ENCODE data around the gene CROCC2.

CROCC2 gene

GRCh38 chr2:240981280-240981679 lies 75.1 kb downstream of the CROCC2 start:
- no peak overlapping the region for H3K4me3 ChIP-seq (ENCODE audit: low read depth, low read length)
- DNase-seq (ENCODE audit: low read depth), result no peak
- TF ChIP-seq CTCF (IDR thresholded peaks at IDR 0.05; ENCODE audit: control insufficient read depth, extremely low read depth, insufficient read depth), result no peak

DNA sequence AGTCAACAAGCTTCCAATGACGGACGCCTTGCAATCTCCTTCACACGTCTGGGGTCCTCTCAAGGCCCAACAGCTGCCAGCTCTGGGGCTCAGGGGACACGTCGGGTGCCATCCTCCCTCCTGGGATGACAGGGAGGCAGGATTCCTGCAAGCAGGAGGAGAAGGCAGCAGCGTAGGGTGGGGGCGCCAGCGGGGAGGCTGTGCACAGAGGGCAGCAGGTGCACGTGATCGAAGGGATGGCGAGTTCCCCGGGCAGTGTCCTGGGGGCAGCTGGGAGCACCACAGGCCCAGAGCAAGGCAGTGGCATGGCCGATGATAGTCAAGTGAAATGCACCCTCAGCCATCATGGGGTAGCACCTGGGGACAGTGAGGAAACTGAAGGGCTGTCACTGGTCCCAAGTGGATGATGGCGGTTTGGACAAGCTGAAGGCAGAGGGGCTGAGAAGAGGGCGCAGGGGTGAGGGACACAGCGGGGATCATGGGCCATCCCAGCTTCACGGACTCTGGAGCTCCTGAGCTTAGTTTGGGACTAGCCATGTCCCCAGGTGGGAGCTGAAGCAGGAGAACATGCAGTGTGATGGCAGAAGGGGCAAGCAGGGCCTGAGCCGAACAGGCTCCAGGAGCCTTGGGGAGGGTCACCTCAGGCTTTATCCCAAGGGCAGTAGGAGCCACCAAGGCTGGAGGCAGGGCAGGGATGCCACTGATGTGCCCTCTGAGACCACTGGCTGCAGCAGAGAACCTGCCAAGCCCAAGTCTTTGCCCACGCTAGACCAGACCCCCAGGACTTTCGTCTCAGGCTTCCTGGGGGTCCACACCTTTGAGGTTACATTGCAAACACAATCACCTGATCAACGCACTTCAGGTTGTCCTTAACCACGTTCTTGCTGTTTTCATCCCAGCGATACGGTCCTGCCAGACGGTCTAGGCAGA lies 76.0 kb downstream of the CROCC2 start:
- no peak for TF ChIP-seq CTCF (IDR thresholded peaks at IDR 0.05; ENCODE audit: control insufficient read depth, extremely low read depth, insufficient read depth)

GRCh38 chr2:240982821-240983281 lies 76.7 kb downstream of the CROCC2 start:
- no peak overlapping the region for H3K4me3 ChIP-seq (ENCODE audit: low read depth, low read length)
- DNase-seq (ENCODE audit: low read depth), result no peak

More for the DNA sequence above, 76.0 kb downstream of the CROCC2 start:
- H3K4me3 ChIP-seq (ENCODE audit: low read depth, low read length), result no peak overlapping the region
- no peak for DNase-seq (ENCODE audit: low read depth)

DNA sequence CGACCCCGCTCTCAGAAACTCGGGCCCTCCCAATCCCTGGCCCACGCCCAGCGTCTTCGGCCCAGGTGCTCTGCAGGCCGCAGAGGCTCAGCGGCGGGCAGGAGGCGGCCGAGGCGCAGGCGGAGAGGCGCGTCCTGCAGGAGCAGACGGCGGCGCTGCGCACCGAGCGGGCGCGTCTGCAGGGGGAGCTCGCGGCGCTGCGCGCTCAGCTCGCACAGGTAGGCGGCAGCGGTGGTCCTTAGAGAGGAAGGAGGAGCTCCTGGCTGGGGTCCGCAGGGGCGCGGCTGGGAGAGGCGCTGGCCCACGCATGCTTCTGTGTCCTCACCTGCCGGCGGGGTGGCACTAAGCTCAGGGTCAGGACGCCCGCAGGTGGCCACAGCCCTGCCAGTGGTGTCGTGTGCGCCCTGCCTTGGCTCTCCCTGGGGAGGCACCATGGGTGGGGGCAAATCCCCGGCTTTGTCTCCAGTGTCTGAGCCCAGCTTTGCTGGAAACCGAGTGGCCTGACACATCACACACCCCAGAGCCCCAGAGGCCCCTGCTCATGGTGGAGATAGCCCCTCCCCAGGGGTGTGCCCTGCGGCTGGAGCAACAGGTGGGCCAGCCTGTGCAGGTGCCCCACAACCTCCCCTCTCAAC lies 77.3 kb downstream of the CROCC2 start:
- peak; percentile 68 for TF ChIP-seq CTCF (IDR thresholded peaks at IDR 0.05; ENCODE audit: control insufficient read depth, extremely low read depth, insufficient read depth)
- no peak for DNase-seq (ENCODE audit: low read depth)
- H3K4me3 ChIP-seq (ENCODE audit: low read depth, low read length), result no peak overlapping the region

More at GRCh38 chr2:240982821-240983281, 76.7 kb downstream of the CROCC2 start:
- no peak for TF ChIP-seq CTCF (IDR thresholded peaks at IDR 0.05; ENCODE audit: control insufficient read depth, extremely low read depth, insufficient read depth)

GRCh38 chr2:240983996-240984498 lies 77.9 kb downstream of the CROCC2 start:
- H3K4me3 ChIP-seq (ENCODE audit: low read depth, low read length), result no peak overlapping the region
- no peak for DNase-seq (ENCODE audit: low read depth)
- no peak for TF ChIP-seq CTCF (IDR thresholded peaks at IDR 0.05; ENCODE audit: control insufficient read depth, extremely low read depth, insufficient read depth)

DNA sequence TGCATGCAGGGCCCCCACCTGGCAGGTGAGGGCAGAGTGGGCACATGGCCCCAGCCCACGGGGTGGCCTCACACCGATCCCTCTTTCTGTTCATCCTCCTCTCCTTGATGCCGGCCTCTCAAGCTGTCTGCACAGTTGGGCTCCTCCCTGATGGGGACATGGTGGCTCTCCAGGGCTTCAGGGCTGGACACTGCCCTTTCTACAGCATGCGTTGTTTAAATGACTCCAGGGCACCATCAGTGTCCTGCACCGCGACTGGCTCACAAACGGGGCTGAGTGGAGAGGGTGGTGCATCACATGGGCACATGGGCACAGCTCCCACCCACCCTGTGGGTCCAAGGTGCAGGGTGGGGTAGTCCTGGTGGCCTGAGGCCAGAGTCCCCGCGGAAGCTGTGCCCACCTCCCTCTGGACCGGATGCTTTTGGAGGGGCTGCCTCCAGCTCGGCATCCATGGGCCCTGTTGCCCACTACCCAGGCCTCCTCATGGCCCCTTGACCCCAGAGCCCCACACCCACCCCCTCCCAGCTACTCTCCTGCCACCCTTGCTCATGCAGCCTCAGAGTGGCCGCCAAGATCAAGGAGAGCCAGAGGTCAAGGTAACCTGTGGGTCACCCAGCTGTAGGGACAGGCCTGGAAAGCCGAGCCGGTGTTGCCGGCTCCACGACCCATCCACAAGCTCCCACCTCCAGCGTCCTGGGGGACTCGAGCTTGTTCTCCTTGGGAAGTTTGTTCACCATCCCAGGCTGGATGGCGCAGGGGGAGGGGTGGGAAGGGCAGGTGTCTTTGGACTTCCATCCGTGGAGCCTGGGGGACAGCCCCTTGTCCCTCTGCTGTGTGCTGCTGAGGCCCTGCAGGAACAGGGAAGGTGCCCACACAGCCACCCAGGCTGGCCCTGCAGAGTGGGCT lies 80.0 kb downstream of the CROCC2 start:
- DNase-seq (ENCODE audit: low read depth), result no peak
- TF ChIP-seq CTCF (IDR thresholded peaks at IDR 0.05; ENCODE audit: control insufficient read depth, extremely low read depth, insufficient read depth), result no peak
- H3K4me3 ChIP-seq (ENCODE audit: low read depth, low read length), result no peak overlapping the region

All from LNCaP clone FGC (cell line).